Neuron (in vitro differentiated cells): ENCODE data around the gene MAB21L4.
A peak's percentile ranks its signal among the peaks of the same experiment; 100 is the strongest.

Experiments used
- H2AFZ ChIP-seq: one replicate; pipeline ENCODE4 v1.6.1; 2013; ENCODE audit warnings: low read depth, mild to moderate bottlenecking, inconsistent platforms, low read length, moderate library complexity
- H3K27me3 ChIP-seq: one replicate; pipeline ENCODE4 v1.6.1; 2013; ENCODE audit warnings: low read length; ENCODE audit not compliant: insufficient read depth
- H3K36me3 ChIP-seq: one replicate; pipeline ENCODE4 v1.6.1; 2013; ENCODE audit warnings: low read length; ENCODE audit not compliant: insufficient read depth
- H3K4me1 ChIP-seq: one replicate; pipeline ENCODE4 v1.6.1; 2013; ENCODE audit warnings: low read length; ENCODE audit not compliant: insufficient read depth
- H3K4me3 ChIP-seq: 2 replicates; pipeline ENCODE4 v1.5.1; 2013; ENCODE audit warnings: mild to moderate bottlenecking, low read length, moderate library complexity
- H3K9me3 ChIP-seq: one replicate; pipeline ENCODE4 v1.6.1; 2013; ENCODE audit warnings: low read length

MAB21L4 gene

DNA sequence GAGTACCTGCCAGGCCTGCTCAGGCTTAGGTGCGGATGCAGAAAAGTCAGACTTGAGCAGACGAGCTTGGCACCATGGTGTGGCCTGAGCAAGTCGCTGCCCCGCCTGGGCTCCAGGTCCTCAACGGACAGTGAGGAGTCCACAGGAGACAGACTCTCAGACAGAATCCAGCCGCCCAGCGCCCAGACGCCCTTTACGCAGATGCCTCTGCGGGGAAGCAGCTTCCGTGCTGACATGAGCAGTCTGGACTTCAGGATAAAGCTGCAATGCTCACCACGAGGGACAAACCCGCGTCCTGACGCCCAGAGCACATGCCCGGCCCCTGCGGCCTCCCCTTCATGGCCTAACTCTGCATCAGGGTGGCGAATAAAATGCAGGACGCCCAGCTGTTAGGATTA is 3.5 kb upstream of the MAB21L4 start:
- Histone ChIP-seq H2AFZ (no peak overlapping the region), H3K36me3 (no peaks in the 10 kb centered on the region), H3K4me3 (no peak overlapping the region), H3K27me3 (peaks cover 6% of the 10 kb centered on the region), H3K4me1 (no peaks in the 10 kb centered on the region), H3K9me3 (peaks cover 6% of the 10 kb centered on the region)

DNA sequence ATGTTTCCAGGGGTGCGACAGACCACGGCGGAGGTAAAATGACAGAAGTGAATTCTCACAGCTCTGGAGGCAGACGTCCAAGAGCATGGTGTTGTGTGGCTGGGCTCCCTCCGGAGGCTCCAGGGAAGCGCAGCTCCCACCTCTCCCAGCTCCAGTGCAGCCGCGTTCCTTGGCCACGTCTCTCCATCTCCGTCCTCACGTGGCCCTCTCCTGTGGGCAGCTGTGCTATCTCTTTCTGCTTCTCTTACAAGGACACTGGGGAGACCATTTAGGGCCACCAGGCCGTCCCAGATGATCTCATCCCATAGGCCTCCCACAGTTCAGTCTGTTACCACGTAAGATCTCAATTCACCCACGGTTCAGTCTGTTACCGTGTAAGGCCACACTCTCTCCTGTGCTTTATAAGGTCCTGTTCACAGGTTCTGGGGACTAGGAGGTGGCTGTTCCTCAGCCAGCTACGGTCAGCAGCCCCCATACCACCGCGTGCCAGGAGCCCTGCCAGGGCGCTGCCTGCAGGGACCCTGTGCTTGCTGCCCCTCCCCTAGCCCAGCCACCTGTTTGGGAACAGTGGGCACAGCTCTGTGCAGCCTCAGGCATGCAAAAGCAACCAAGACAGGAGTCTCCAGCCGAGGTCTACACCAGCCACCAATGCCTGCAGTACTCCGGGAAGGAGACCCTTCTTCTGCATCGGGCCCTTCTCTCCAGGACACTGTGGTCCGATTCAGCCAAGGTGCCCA is 2.9 kb upstream of the MAB21L4 start:
- no peaks in the 10 kb centered on the region for H3K4me1 ChIP-seq
- peaks cover 6% of the 10 kb centered on the region for H3K27me3 ChIP-seq
- H2AFZ ChIP-seq: no peak overlapping the region
- H3K9me3 ChIP-seq: peaks cover 6% of the 10 kb centered on the region
- H3K36me3 ChIP-seq: no peaks in the 10 kb centered on the region
- no peak overlapping the region for H3K4me3 ChIP-seq

DNA sequence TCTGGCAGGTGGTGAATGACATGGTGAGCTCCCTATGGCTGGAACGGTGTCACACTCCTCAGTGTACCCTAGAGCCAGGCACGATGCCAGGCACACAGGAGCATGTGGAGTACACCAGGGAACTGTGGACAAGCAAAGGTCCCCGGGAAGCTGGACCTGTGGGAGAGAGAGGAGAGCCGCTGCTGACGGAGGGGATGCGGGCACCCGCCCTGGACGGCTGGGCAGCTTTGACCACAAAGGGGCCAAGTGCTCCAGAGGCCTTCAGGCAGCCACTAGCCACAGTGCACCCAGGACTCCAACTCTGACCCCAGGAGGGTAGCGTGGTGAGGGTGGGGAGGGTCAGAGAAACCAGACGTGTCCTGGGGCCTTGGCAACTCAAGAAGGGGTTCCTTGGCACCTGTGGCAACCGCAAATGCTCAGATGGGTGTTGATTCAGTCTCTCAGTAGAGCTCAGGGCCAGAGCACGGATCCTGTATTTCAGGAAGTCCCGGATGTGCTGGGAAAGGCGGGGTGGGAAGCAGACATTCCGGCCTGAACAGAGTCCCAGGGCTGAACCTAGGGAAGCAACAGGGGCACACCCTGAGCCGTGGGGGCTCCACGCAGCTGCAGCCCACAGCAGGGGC is 2.3 kb upstream of the MAB21L4 start:
- no peaks in the 10 kb centered on the region for H3K4me1 ChIP-seq
- H3K27me3 ChIP-seq: peaks cover 6% of the 10 kb centered on the region
- peaks cover 6% of the 10 kb centered on the region for H3K9me3 ChIP-seq
- H3K36me3 ChIP-seq: no peaks in the 10 kb centered on the region
- H3K4me3 ChIP-seq: no peak overlapping the region
- H2AFZ ChIP-seq: no peak overlapping the region

DNA sequence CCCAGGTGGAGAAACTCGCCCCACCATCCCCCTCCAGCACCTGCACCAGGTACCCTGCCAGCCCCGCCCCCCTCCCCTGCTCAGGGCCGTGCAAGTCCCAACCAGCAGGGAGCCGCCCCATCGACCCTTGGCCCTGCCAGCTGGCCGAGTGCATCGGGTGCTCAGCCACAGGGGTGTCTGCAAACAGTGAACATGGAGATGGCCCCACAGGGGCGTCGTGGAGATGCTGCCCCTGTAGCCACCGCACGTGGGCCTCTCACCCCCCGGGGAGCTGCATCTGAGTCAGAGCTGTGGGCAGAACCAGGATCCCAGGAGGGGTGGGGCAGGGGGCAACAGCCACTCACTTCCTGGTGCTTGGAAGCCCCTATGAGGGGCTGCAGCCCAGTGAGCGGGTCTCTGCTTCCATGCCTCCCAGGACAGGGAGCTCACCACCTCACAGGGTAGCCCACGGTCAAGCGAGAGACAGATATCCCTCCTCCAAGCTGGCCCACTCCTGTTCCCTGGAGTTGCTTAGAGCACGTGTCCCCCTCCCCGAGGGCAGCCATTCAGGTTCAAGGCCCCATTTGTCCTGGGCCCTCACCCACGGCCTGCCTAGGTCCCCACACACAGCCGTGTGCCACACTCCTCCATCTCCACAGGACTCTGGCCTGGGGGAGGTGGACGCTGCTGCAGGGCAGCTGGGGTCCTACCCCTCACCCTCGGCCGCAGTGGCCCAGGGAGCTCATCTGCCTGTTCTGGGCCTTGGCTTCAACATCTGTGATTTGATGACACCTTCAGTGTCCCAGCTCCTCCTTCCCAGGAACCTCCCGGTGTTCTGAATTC is 1.1 kb upstream of the MAB21L4 start:
- H3K4me1 ChIP-seq: no peaks in the 10 kb centered on the region
- H3K27me3 ChIP-seq: peaks cover 6% of the 10 kb centered on the region
- peaks cover 6% of the 10 kb centered on the region for H3K9me3 ChIP-seq
- H3K36me3 ChIP-seq: no peaks in the 10 kb centered on the region
- no peak overlapping the region for H3K4me3 ChIP-seq
- no peak overlapping the region for H2AFZ ChIP-seq

DNA sequence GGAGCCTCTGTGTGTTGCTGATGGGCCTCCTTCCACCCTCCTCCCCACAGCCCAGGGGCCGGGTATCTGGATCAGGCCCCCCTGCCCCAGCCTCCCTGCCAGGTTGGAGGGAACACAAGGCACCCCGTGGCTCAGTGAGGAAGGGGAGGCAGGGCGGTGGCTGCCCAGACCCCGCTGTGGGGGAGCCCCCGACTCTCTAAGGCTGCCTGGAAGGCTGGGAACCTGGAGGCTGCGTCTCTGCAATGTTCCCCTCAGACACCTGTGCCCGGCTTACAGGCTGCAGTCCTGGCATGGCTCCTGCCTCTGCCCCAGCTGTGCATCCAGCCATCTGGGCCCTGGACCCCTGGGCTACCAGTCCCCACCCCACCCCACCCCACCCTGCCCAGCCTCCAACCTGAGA is 438 bp upstream of the MAB21L4 start:
- peaks cover 6% of the 10 kb centered on the region for H3K9me3 ChIP-seq
- no peak overlapping the region for H3K4me3 ChIP-seq
- no peak overlapping the region for H2AFZ ChIP-seq
- H3K4me1 ChIP-seq: no peaks in the 10 kb centered on the region
- H3K27me3 ChIP-seq: peaks cover 6% of the 10 kb centered on the region
- no peaks in the 10 kb centered on the region for H3K36me3 ChIP-seq

DNA sequence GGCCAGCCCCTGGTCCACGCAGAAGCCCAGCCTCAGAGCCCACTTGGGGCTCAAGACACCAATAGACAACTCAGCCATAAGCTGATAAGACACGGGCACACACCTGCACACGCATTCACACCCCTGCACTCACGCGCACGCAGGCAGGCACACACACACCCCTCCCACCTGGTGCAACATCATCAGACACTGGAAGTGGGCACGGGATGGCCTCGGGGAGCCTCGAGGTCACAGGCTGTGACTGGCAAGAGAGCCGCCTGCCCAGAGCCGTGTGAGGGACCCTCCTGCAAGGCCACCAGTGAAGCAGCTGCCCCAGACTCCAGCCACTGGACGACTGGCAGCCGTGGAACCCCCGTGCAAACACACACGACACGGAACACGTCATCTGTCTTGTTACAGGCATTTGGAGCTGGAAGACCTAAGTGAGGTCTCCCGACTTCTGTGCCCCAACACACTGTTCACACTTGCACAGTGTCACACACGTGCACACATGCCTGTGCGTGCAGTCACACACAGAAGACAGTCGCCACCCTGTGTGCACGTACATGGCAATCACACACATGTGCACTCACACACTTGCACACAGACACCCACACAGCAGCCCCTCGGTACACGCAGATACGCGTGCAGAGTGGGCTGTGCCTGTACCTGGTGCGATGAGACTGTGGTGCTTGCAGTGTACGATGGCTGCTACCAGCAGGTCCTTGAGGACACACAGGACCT is 959 bp downstream of the MAB21L4 start:
- H3K27me3 ChIP-seq: peaks cover 6% of the 10 kb centered on the region
- no peak overlapping the region for H2AFZ ChIP-seq
- H3K4me1 ChIP-seq: no peaks in the 10 kb centered on the region
- H3K36me3 ChIP-seq: no peaks in the 10 kb centered on the region
- H3K4me3 ChIP-seq: no peak overlapping the region
- no peaks in the 10 kb centered on the region for H3K9me3 ChIP-seq

DNA sequence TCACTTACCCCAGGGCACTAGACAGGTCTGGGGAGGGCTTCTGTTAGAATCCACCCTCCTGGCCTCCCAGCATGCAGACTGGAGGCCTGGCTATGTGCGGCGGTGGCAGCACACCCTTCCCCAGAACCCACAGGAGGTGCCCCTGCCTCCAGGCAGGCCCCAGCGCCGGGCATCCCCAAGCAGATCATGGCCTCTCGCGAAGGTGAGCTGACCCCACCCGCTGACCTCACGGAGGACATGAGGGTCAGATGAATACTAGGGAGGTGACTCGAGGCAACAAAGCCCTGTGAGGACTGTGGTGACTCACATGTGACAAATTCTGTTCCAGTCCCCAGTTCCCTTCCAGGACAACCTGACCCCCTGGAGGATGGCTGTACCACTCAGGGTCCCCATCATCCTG is 1.9 kb downstream of the MAB21L4 start:
- H3K4me3 ChIP-seq: no peak overlapping the region

DNA sequence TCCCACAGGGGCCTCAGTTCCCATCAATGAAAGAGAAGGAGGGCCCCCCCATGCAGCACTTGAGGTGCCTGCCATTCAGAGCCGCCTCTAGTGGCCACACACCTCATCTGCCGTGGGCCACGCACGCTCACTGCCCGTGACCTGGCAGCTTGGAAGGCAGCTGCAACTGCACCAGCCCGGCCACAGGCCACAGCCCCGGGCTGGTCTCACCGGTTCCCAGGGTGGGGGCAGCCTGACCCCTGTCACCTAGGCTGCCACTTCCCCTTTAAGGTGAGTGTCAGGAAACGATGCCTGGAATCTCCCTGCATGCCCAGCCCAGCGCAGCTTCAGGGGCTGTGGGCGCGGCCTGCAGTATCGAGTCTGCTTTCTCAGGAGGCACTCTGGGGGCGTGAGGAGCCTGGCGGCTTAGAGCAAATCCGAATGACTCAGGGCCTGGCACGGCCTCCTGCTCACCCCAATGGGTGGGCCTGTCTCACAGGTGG is 2.6 kb downstream of the MAB21L4 start:
- no peaks in the 10 kb centered on the region for H3K9me3 ChIP-seq

More for the DNA sequence above, 1.9 kb downstream of the MAB21L4 start:
- Histone ChIP-seq H3K4me1 (no peaks in the 10 kb centered on the region), H2AFZ (peak overlapping the region; percentile 14), H3K36me3 (no peaks in the 10 kb centered on the region), H3K9me3 (no peaks in the 10 kb centered on the region), H3K27me3 (peaks cover 2% of the 10 kb centered on the region)

DNA sequence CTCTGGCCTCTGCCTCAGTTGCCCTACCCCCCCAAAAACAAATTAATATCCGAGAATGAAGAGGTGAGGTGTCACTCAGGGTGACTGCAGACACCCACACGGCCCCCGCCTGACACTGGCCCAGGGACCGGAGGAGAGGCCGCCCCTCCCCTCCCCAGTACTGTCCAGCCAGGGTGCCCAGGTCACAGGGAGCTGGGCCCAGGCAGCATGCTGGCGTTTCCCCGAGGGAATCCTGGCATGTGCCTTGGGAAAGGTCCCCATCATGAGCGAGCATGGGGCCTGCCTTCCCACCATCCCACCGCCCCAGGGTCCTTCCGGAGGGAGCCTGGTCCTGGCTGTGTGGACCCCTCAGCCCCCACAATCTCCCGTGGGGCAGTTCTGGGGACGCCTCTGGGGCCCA is 3.0 kb downstream of the MAB21L4 start:
- Histone ChIP-seq H2AFZ (no peak overlapping the region), H3K36me3 (no peaks in the 10 kb centered on the region), H3K4me3 (no peak overlapping the region), H3K9me3 (no peaks in the 10 kb centered on the region), H3K4me1 (no peaks in the 10 kb centered on the region), H3K27me3 (no peaks in the 10 kb centered on the region)

More for the DNA sequence above, 2.6 kb downstream of the MAB21L4 start:
- Histone ChIP-seq H3K36me3 (no peaks in the 10 kb centered on the region), H3K4me3 (no peak overlapping the region), H3K27me3 (no peaks in the 10 kb centered on the region), H3K4me1 (no peaks in the 10 kb centered on the region), H2AFZ (peak overlapping the region; percentile 14)

DNA sequence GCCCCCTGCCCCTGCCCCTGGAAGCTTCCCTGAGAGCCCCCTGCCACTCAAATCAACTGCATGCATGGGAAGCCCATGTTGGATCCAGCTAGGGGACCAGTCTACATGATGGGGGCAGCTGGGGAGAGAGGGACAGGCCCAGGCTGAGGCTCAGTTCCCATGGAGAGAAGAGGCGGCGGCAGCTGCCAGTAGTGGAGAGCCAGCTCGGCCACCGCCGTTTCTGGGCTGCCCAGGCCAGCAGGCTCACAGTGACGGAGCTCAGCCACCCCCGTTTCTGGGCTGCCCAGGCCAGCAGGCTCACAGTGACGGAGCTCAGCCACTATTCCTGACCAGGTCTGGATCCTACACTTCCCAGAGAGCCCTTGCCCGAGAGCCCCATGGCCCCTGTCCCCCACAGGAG is 3.6 kb downstream of the MAB21L4 start:
- H3K27me3 ChIP-seq: no peaks in the 10 kb centered on the region
- H3K9me3 ChIP-seq: no peaks in the 10 kb centered on the region
- no peak overlapping the region for H2AFZ ChIP-seq
- no peak overlapping the region for H3K4me3 ChIP-seq
- H3K36me3 ChIP-seq: no peaks in the 10 kb centered on the region
- H3K4me1 ChIP-seq: no peaks in the 10 kb centered on the region

DNA sequence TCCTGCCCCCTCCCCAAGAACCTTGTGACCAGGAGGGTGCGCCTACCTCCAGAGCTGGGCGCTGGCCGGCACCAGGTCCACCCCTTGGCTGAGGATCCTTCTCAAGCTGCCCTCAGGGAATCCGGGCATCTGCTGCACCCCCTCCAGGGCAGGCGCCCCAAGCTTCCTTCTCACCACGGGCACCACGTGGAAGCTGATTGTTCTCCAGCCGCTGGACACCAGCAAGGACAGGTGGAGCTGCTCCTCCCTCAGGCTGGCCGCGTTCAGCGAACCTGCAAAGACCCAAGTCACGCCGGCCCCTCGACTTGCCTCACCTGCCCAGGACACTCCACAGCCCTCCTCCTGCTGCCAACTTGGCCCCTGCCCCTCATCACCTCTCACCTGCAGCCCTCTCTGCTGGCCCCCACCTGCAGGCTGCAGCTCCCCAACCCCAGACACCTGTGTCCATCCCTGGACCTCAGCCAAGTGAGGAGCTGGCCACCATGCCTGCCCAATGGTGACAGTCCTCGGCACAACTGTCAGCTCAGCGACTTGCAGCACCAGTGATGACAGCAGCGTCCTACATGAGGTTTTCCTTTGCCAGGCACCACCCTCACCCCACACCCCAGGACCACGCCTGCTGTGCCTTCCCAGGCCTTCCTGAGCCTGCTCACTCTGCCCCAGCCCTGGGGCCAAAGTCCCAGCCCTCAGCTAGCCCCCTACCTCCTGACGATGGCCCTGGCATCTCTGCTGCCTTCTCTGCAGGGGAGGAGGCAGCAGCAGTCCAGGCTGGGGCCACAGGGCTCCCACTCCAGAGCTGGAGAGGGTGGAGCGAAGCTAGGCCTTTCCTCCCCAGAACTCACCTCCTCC is 4.2 kb downstream of the MAB21L4 start:
- no peak overlapping the region for H3K4me3 ChIP-seq
- H3K9me3 ChIP-seq: no peaks in the 10 kb centered on the region
- H2AFZ ChIP-seq: no peak overlapping the region
- no peaks in the 10 kb centered on the region for H3K36me3 ChIP-seq
- H3K27me3 ChIP-seq: no peaks in the 10 kb centered on the region
- H3K4me1 ChIP-seq: no peaks in the 10 kb centered on the region

DNA sequence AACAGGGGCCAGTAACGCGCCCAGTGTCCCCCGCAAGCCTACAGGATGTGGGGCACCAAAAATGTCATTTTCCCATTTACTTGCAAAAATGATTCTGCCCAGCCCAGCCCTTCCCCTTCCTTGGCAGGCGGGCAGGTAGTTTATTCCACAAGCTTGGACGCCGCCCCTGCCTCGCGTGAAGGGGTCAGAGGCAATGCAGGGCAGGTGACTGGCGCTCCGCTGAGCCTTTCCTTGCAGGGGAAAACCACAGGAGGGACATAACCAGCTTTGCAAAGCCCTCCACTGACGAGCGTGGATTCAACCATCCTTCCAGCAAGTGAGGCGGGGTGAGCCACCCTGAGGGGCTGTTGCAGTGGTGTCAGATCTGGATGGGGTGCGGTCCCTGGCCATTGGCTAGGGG is 5.3 kb downstream of the MAB21L4 start:
- no peak overlapping the region for H3K4me3 ChIP-seq
- no peaks in the 10 kb centered on the region for H3K9me3 ChIP-seq
- H3K27me3 ChIP-seq: no peaks in the 10 kb centered on the region
- H3K4me1 ChIP-seq: no peaks in the 10 kb centered on the region
- no peak overlapping the region for H2AFZ ChIP-seq
- H3K36me3 ChIP-seq: no peaks in the 10 kb centered on the region
